HG02763 (cell line): Measurements from ENCODE around the gene MFAP2.

ENCODE experiments used
- ATAC-seq: cut with Tn5 transposase; IDR thresholded peaks from one replicate; pipeline ENCODE4 v1.9.1; 2021; ENCODE audit warnings: mild to moderate bottlenecking, moderate library complexity; ENCODE audit not compliant: unreplicated experiment

Gene MFAP2, protein sequence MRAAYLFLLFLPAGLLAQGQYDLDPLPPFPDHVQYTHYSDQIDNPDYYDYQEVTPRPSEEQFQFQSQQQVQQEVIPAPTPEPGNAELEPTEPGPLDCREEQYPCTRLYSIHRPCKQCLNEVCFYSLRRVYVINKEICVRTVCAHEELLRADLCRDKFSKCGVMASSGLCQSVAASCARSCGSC

DNA sequence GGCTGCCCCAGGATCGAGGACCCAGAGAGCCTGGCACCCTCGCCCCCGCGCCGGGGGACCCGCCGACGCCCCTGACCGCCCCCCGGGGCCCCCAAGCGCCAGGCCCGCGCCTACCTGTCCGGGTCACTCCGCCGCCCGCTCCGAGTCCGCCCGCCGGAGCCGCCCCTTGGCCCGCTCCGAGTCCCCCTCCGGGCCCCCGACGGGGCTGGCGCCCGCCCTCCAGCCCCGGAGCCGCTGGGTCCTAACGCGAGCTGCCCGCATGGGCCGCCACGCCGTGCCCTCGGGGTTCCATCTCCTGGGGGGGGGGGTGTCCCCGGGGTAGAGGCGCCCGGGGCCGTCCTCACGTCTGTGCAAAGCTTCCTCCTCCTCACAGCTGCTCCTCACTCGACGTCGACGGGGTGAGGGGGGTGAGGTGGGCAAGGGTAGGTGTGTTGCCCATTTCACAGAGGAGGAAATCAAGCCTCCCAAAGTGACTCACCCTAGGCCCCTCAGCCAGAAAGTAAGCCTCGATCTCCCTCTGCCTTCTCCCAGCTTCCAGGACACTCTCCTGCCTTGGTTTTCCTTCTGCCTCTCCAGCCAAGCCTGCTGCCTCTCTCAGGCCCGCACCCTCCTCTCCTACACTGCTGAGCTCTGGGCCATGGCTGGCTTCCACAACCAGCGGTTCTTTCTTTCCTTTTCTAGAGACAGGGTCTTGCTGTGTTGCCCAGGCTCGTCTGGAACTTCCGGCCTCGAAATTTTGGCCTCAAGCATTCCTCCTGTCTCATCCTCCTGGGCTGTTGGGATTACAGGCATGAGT, at the start of gene MFAP2:
TSS of gene MFAP2 (minus strand) at position 148 of the 796 bp plus-strand sequence. CDS start 2,347 bp downstream, outside the sequence.
- ATAC-seq = no peak

DNA sequence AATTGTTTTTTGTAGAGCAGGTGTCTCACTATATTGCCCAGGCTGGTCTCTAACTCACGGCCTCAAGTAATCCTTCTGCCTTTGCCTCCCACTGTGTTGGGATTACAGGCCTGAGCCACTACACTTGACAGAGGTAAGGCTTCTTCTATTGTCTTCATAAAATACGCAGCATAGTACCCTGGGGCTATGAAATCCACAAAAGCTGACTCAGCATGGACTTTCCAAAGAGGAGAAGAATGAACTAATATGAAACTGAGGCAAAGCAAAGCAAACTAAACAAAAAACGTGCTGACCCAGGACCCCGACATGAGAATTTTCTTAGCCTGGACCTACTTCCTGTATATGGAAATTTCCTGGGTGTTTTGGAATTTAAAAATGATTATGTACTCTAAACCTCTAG, 49.8 kb upstream of the MFAP2 start:
- ATAC-seq = no peak

DNA sequence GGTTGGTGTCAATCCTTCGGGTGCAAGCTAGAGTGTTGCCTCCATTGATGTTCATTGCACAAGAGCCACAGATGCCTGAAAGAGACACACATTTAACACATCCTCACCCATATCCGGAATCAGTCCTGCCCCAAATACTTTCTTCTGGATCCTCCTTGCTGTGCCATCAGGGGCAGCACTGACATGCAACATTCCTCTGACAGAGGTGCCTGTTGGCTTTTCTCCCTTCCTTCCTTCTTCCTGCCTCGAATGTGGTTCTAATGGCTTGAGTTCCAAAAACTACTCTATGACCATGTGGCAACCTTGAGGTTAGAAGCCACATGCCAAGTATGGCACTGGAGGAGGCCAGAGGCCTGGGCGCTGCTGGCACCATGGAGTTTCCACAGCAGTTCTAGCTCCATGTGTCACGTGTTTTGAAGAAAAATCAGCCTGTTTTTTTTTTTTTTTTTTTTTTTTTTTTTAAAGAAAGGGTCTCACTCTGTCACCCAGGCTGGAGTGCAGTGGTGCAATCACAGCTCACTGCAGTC, 48.3 kb upstream of the MFAP2 start:
- no peak for ATAC-seq

DNA sequence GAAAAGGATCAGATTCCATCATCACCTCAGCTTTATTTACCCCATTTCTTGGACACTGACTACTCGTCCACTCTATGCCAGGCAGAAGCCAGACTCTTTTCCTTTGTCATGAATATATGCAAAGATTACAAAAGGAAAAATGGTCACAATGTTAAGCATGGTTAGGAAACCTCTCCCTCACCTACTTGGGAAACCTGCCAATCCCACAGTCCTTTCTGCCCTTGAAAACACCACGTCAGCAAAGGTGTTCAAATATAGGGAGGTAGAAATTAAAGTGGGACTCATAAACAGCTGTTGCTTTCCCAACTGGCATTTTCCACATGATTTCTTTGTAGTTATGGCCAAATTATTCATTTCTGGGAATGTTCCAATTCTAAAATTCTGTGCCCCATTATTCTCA, 47.5 kb upstream of the MFAP2 start:
- ATAC-seq = no peak

DNA sequence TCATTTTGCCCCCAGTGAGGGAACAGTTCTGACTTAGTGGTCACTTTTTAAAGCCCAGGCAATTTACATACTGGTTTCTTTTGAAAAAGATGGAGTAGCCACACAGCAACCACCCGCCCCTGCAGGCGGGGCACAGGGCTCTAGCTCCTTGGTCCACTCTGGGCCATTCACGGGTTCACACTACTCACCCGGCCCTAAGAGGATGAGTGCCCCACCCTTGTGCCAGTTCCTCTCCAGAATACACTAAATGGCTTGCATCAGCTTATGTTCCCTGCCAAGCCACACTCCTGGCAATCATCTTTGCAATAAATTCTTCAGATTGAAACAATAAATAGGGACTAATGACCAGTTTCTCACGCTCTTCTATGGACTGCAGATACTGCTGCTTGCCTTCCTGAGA, 47.0 kb upstream of the MFAP2 start:
- no peak for ATAC-seq

DNA sequence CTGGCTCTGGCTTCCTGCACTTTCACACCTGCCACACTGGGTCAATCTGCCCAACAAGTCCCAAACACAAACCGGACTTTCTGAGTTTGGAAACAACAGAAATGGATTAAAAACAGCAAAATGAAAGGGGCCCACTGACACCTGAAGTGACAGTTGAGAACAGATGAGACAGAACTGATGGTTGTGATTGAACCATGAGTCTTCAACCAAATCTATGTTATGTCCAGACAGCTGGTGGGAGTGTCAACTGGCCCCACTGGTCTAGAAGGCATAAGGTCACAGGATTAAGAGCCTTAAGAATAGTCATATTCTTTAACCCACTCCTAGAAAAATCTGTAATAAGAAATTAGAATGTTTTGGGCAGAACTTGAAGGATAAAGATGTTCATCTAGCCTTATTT, 44.3 kb upstream of the MFAP2 start:
- ATAC-seq = no peak

DNA sequence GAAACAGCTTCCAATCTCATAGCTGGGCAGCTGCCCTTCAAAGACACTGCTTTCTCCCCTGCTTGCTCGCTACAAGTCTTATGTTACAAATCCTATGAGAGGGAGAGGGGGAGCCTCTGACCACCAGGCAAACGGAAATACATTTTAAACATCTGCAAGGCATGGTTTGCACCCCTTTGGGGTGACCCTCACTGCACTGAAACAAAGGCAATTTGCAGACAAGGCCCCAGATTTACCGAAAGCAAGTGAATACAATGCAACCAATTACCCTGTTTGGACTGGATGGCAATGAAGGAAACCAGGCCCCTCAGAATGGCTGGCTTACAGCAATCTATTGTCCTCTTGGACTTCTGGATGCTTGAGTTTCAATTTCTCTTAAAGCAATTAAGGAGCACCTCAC, 43.2 kb upstream of the MFAP2 start:
- no peak for ATAC-seq

DNA sequence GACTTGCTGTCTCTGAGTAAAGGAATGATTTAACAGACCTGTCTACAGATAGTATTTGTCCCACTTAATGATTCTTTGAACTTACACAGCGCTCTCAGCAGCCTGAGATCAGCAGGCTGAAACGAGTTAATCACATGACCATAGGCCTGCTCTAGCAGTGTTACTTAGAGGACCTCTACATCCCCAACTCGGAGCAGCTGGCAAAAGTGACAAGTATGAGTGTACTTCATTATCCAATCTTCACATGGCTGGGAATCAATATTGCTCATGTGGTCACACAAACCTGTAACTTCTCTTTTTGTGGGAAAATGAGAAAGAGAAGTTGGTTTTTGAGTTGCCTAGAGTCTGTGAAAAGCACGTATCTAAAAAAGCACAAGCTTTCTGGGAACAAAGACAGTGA, 42.7 kb upstream of the MFAP2 start:
- ATAC-seq = no peak

DNA sequence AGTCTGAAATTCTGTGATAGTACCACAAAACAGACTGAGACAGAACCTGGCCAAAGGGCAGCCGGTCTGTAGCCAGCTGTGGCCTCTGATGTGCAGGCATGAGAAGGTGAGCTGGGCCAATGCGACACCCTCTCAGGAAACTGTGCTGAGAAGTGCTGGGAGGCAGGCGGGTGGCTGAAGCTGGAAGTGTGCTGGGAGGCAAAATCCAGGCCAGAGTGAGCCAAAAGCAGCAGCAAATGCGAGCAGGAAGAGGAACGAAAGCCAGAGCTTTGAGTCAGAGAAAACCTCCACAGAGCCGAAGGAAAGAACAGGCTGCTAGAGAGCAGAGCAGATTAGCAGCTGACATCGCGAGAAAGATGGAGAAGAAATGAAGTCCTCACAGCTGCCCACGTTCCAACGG, 41.5 kb upstream of the MFAP2 start:
- ATAC-seq = no peak

DNA sequence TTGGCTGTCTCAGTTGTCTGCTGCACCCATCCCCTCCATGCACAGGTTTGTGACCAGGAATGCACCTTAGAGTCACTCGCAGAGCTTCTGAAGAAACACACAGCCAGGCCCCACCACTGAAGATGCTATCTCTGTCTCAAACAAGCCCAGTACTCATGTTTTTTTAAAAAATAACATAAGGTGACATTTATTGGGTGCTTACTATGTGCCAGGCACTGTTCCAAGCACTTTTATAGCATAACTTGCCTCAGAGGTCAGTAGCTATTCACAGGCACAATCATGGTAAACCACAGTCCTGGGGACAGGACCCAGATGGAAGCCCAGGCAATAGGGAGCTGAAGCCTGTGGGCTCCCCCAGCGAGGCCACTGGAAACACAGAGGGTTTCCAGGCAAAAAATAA, 40.1 kb upstream of the MFAP2 start:
- ATAC-seq = no peak

DNA sequence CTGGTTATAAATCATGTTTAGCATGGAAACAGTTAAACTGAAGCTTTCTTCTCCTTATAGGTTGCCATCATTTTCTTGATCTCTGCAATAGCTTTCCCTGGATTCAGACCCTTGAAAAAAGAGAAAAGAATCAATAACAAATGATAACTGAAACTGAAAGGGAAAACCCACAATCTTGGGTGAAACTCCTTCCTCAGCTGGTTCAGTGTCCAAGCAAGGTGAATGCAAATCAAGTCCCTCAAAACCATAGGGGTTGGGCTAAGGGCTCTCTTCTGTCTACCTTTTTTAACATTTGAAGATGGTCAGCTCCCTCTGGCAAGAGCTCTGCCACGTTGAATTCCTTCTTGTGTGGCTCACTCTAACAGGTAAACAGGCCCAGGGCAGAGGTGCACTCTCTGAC, 38.4 kb upstream of the MFAP2 start:
- ATAC-seq = no peak

DNA sequence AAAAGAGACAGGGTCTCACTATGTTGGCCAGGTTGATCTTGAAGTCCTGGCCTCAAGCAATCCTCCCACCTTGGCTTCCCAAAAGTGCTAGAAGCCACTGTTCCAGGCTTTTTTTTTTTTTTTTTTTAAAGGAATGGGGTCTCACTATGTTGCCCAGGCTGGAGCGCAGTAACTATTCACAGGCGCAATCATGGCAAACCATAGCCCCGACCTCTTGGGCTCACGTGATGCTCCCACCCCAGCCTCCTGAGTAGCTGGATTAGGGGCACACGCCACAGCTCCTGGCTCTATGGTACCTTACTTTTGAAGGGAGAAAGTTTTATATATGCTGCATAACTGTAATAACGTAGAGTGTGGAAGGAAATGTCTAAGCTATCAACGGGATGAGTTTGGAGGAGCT, 37.0 kb upstream of the MFAP2 start:
- ATAC-seq = no peak

DNA sequence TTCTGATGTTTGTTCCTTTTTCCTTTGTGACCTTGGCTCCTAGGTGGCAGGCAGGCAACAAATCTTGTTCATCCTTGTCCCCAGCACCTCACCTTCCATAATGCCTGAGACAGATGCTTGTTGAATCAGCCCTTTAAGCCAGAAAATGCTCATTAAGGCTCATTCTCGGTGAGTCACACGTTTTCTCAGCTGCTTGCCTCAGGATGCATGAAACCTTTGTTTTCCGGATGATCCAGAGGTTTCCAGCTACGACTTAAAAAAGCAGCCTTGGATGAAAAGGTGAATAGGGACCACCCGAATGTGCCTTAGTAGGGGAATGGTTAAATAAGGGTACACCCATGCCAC, 35.9 kb upstream of the MFAP2 start:
- no peak for ATAC-seq

DNA sequence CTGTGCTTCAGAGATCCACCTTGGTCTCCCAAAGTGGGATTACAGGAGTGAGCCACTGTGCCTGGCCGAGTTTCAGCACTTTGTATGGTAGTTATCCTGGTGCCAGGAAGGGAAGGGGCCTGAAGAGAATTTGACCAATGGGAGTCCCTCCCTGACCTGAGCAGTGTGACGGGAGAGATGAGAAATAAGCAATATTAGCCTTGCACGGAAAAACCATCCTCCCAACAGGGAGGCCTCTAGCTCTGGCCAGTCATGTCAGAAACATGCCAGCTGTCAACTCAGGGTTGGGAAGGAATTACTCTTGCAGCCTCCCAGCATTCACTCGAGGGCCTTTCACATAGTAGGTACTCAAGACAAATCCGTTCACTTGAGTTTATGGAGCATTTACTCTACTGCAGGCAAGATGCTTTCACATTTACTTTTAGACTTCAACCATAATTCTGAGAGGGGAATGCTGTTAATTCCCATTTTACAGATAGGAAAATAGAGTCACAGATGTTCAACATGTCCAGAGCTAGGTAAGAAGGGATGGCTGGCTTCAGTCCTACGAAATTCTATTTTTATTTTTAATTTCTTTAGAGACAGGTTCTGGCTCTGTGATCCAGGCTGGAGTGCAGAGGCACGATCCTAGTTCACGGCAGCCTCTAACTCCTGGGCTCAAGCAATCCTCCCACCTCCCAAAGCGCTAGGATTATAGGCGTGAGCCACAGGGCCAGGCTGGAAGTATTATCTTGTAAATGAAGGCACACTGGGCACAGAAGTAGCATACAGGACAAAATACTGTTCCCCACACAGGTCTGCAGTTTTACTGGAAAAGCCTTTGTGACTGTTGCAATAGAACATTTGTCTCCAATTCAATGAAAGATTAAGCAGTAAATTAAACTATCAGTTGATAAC, 34.5 kb upstream of the MFAP2 start:
- no peak for ATAC-seq

DNA sequence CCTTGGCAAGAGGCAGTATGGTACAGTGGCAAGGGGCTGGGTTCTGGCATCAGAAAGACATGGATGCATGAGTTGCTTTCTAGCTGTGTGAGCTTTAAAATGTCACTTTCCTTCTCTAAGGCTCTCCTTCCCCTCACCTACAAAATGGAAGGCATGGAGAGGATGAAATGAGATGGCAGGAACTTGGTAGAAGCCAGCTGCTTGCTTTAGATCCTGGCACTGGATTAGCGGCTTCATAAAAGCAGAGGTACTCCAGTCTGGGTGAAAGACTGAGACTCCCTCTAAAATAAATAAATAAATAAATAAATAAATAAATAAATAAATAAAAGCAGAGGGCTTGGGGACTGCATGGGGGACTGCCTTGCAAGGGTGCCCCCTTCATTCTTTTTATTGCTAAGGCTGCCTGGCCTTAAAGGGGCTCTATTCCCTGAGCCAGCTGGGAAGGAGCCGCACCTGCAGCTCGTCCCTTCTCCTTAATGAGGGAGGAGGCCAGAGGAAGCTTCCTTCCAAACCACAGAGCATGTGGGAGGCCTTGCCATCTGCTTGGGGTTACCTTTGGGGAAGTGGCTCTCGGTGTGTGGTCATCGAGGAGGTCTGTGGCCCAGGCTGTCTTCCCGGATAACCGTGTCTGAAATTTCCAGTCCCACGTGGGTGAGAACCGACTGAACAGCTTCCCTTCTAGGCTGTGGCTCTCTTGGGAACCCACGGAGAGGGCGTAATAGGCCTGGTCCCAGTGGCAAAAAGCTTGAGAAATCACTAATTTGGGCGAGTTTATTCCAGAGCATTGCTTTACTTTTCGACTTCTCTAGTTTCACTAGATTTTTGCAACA, 33.3 kb upstream of the MFAP2 start:
- ATAC-seq = no peak

DNA sequence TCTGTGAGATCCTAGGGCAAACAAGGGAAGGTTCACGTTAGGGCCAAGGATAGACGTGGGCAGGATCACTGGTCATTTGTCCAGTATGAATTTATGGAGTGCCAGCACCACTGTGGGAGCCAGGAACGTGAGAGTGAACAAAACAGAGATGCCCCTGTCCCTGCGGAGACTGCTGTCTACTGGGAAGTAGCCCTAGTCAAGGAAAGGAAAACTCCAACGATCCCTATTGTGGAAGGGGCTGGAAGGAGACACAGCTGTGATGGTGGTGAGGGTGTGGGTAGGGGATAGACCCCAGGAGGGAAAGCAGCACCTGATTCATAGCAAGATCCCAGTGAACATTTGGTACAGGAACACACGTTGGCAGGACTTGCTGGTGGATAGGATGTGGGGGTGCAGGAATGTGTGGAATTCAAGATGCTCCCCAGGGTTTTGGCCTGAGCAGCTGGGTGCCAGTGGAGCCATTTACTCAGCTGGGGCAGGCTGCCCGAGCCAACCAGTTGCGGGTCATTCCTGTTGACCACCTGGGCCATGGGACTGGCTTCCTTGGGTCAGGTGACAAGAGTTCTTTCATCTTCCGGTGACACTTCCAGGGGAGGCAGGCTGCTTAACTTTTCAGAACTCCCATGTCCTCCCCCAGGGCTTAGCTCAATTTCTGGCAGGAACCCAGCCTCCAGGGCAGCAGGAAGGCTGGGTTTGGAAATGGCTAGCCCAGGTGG, 32.5 kb upstream of the MFAP2 start:
- no peak for ATAC-seq

DNA sequence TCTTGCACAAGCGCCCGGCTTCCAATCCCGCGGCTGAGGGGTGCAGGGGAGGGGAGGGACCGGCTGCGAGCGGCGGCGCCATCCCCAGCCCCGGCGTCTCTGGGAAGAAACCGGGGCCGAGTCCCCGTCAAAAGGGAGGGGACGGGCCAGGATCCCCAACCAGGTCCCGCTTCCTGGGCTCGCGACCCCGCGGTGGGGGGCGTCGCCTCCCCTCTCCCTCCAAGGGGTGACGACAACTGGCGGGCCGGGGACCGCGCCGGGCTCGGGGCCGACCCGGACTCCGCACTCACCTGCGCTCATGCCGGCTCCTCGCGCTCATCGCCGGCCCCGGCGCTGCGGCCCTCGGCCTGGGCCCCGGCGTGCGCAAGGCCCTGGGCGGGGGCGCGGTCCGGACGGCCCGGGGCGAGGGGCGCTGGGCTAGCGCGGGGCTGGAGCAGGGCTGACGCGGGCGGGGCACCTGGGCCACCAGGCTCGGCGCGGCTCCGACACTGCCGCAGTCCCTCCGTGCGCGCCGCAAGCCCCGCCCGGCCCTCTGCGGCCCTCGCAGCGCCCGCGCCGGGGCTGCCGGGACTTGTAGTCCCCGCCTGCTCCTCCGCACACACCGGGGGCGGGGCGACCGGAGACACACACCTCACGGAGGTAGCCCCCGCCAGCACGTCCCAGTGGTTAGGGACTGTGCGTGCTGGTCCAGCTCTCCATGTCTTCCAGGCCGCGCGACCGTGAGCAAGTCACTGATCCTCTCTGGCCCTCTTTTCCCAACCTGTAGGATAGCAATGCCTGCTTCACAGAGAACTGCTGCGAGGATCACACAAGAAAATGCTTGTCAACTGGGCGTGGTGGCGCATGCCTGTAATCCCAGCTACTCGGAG, 31.3 kb upstream of the MFAP2 start, which contains the start of gene ATP13A2:
TSS of gene ATP13A2 (minus strand) at position 490 of the 869 bp plus-strand sequence. CDS start at position 300, 190 bp downstream.
- peak; percentile 89 for ATAC-seq

DNA sequence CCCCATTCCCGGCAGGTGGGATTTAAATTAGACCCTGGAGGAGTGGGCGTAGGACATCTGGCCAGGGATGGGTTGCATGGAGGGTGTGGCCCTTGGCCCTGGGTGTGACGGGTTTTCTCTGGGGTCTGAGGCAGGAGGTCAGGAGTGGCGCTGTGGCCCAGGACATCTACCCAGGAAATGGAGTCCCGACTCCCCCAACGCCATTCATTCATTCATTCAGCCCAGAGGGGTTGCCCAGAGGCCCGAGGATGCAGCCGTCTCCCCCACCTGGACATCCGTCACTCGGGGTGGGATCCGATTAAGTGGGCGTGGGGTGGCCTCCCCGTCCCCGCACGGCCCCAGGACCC, 30.6 kb upstream of the MFAP2 start:
- ATAC-seq = no peak

DNA sequence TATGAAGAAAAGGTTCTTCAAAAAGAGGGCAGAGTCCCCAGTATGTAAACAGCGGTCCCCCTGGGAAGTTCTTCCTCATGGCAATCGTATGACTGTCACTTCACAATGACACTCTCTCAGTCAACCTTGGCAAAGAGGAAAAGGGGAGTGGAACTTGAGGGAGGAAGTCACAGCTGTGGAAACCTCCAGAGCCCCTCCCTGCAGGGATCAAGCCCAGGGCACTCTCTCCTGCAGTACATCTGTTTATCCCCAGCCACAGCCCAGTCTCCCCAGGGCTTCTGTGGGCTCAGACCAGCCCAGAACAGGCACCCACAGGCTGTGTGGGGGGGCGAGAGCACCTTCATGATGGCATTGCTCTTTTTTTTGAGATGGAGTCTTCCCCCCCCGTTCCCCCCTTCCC, 29.3 kb upstream of the MFAP2 start:
- no peak for ATAC-seq
